ENCODE measurements around the gene DDX41.
A peak's percentile ranks its signal among the peaks of the same experiment; 100 is the strongest.
"Not testable (repeated sequence)": the region's sequence is repeated elsewhere in the genome, so short reads cannot be mapped to it uniquely, and the experiment has no call there.

DDX41 gene

DNA sequence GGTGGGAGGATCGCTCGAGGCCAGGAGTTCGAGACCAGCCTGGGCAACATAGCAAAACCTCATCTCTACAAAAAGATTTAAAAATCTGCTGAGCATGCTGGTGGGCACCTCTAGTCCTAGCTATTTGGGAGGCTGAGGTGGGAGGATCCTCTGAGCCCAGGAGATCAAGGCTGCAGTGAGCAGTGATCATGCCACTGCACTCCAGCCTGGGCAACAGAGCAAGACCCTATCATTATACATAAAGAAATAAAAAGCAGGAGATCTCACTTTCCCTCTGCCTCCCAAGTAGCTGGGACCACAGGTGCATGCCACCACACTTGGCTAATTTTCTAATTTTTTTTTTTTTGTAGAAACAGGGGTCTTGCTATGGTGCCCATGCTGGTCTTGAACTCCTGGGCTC lies 31.0 kb downstream of the DDX41 start:
- not testable (repeated sequence) for DNase-seq (ENCODE audit: low read depth in 1 of 2, low spot score in 1 of 2)

DNA sequence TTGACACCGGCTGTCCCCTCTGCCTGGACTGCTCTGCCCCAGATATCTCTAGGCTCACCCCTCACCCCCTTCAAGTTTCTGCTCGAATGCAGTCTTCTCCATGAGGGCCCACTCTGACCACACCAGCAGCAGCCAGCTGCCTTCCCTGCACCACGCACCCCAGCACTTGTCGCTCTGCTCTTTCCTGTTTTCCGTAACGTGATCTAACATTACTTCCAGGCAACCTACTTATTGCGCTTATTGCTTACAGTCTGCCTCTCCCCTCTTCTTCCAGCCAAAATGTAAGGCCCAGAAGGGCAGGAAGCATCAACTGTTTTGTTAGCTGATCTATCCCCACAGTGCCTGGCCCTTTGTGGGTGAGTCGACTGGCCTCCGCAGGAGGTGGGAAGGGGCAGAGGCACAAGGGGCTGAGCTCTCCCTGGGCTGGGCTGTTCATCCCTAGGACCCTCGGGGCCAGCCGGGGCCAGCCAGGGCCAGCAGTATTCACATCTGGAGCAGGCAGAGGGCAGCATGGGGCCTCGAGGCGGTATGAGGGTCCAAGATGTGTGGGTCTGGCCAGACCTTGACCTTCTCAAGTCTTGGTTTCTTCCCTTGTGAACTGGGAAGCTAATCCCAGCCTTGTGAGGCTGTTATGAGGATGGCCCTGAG lies 31.7 kb downstream of the DDX41 start:
- no peak for DNase-seq (ENCODE audit: low read depth in 1 of 2, low spot score in 1 of 2)

GRCh38 chr5:177483994-177484901 lies 32.5 kb downstream of the DDX41 start:
- DNase-seq (ENCODE audit: low read depth in 1 of 2, low spot score in 1 of 2) = no peak

DNA sequence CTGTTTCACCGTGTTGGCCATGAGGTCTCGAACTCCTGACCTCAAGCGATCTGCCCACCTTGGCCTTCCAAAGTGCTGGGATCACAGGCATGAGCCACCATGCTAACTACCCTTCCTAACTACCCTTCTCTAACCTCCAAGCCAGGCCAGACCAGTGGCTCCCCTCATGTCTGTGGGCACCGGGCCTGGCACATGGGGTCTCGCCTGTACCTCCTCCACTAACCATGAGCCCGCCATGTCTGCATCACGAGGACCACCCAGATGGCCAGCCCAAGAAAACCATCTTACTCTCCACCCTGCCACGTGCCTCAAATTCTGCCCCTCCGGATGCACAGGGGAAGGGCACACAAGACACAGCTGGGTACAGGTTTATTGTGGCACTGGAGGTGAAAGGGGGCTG lies 33.7 kb downstream of the DDX41 start:
- DNase-seq (ENCODE audit: low read depth in 1 of 2, low spot score in 1 of 2) = no peak

DNA sequence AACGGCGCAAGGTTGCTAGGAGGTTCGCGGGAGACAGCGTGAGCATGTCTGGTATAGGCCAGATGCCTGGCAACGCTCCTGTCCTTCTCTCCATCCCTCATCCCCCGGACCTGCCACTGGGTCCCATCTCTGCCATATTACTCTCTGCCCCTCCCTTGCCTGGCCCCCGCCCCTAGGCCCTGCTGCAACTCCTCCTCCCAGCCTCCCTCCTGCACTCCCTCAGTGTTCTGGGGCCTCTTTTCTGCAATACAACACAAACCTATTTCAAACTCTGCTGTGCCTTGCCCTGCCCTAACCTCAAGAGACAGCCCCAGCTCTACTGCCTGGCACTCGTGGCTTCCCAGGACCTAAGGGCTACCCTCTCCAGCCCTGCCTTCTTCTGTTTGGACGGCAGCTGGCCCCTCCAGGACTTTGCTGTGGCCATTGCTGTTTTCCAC lies 34.4 kb downstream of the DDX41 start:
- DNase-seq (ENCODE audit: low read depth in 1 of 2, low spot score in 1 of 2) = no peak

DNA sequence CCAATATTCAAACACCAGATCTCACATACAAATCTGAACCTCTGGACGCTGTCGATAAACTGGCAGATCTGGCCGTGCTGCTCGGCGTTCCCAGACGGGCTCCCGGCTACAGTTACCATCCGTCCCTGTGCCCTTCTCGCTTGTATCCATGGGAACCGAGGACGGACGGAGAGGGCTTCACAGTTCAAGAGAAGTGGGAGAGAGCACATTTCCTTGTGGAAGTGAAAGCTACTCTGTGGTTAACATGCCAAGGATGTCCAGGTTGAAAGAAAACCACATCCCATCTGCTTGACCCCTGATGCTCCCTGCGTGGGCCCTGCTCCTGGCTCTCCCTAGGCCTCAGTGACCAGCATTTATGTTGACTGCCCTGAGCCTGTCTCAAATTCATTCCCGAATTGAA lies 37.0 kb downstream of the DDX41 start:
- DNase-seq (ENCODE audit: low read depth in 1 of 2, low spot score in 1 of 2) = no peak

GRCh38 chr5:177478711-177479646 lies 37.8 kb downstream of the DDX41 start:
- DNase-seq (ENCODE audit: low read depth in 1 of 2, low spot score in 1 of 2) = no peak

DNA sequence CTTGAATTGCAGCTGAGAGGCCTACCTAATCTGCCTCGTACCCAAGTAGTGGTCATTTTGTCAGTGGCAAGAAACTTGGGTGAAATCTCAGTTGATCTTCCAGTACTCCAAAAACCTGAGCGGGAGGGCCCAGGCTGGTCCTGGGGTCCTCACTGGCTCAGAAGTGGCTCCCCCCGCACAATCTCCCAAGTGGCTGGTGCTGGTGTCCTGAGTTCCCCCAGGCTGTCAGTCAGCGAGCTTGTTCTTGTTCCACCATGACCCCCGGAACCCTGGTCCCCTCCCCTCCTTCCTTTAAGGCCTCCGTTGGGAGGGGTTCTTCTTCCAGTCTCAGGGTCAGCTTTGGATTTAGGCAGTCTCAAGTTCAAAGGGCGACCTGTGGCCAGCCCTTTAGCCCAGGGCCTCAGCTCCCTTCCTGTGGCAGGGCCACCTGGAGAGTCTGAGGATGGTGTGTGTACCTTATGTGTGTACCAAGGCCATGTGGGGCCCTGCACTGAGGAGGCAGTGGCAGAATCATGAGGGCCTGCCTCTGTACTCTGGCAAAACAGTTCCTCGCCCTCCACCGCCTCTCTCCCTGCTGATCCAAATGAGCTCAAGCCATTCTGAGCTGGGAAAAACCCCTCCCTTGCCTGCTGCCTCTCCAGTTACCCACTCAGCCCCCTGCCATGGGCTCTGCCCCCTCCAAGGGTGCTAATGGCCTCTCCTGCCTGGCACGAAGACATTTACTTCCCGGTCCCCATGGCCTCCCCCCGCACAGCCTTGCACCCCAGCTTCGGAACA lies 38.9 kb downstream of the DDX41 start:
- no peak for DNase-seq (ENCODE audit: low read depth in 1 of 2, low spot score in 1 of 2)

- DNase-seq (ENCODE audit: low read depth in 1 of 2, low spot score in 1 of 2) = no peak
Measured at GRCh38 chr5:177476531-177477233, 40.1 kb downstream of the DDX41 start.

GRCh38 chr5:177475563-177476427 lies 41.0 kb downstream of the DDX41 start:
- DNase-seq (ENCODE audit: low read depth in 1 of 2, low spot score in 1 of 2) = no peak

- DNase-seq (ENCODE audit: low read depth in 1 of 2, low spot score in 1 of 2) = no peak
Measured at GRCh38 chr5:177474846-177475562, 41.8 kb downstream of the DDX41 start.

DNA sequence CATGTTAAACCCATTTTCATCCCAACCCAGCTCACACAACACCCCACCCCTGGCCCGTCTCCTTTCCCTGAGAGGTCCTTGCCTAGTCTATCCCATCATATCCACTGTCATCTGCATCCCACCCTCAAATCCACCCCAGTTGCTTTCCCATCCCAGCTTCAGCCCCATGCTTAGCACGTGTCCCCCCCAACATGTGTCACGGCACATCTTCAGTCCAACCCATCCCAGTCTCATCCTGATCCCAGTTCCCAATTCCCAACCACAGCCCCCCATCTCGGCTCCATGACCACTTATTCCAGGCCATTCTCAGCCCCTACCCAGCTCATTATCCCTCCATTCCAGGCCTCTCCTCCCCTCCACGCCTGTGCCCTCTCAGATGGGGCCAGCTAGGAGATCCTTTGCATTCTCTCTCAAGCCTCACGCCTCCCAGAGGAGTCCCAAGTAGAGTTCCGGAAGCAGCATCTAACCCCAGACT lies 42.7 kb downstream of the DDX41 start:
- no peak for DNase-seq (ENCODE audit: low read depth in 1 of 2, low spot score in 1 of 2)

GRCh38 chr5:177473443-177474001 lies 43.2 kb downstream of the DDX41 start, which contains the start of gene DBN1:
DBN1 (minus strand) TSS chr5:177473634; CDS start chr5:177473521, 113 bp downstream.
- no peak for DNase-seq (ENCODE audit: low read depth in 1 of 2, low spot score in 1 of 2)

- DNase-seq (ENCODE audit: low read depth in 1 of 2, low spot score in 1 of 2) = peak in 1 of 2 donors; percentile 29
Measured at GRCh38 chr5:177472460-177473442, 44.0 kb downstream of the DDX41 start.

GRCh38 chr5:177471610-177472356 lies 45.0 kb downstream of the DDX41 start:
- no peak for DNase-seq (ENCODE audit: low read depth in 1 of 2, low spot score in 1 of 2)
